SK-N-SH treated with all-trans-retinoic acid at 6 μM for 48 hours (cell line): ENCODE measurements around the gene PSMD8.

ENCODE experiments used
- CSDC2 ChIP-seq: fragments of 250-450 bp; sonication (Bioruptor Pico); IDR thresholded peaks from 2 replicates; pipeline ENCODE4 v1.5.0; 2020; ENCODE audit warnings: mild to moderate bottlenecking, moderate library complexity
- ESRRG ChIP-seq: fragments of 250-450 bp; sonication (Bioruptor Pico); IDR thresholded peaks from 2 replicates; pipeline ENCODE4 v1.6.1; 2021; ENCODE audit warnings: mild to moderate bottlenecking
- ISL1 ChIP-seq: fragments of 250-450 bp; sonication (Bioruptor Pico); IDR thresholded peaks from 2 replicates; pipeline ENCODE4 v2.1.2; 2022; ENCODE audit warnings: mild to moderate bottlenecking, moderate library complexity
- OSR1 ChIP-seq: fragments of 250-450 bp; sonication (Bioruptor Pico); IDR thresholded peaks from 2 replicates; pipeline ENCODE4 v1.8.0; 2022; ENCODE audit warnings: moderate library complexity, mild to moderate bottlenecking, inconsistent platforms
- PATZ1 ChIP-seq: fragments of 250-450 bp; sonication (Bioruptor Pico); IDR thresholded peaks from 2 replicates; pipeline ENCODE4 v1.8.0; 2020; ENCODE audit warnings: mild to moderate bottlenecking, moderate library complexity, borderline replicate concordance
- PPARA ChIP-seq: fragments of 250-450 bp; sonication (Bioruptor Pico); IDR thresholded peaks from 2 replicates; pipeline ENCODE4 v1.5.0; 2020; ENCODE audit warnings: mild to moderate bottlenecking, borderline replicate concordance
- RARB ChIP-seq: fragments of 250-450 bp; sonication (Bioruptor Pico); IDR thresholded peaks from 2 replicates; pipeline ENCODE4 v1.8.0; 2021; ENCODE audit warnings: mild to moderate bottlenecking, moderate library complexity
- TOX ChIP-seq: fragments of 250-450 bp; sonication (Bioruptor Pico); IDR thresholded peaks from 2 replicates; pipeline ENCODE4 v1.8.0; 2021; ENCODE audit warnings: mild to moderate bottlenecking, moderate library complexity, borderline replicate concordance
- ZC3H10 ChIP-seq: fragments of 250-450 bp; sonication (Bioruptor Pico); IDR thresholded peaks from 2 replicates; pipeline ENCODE4 v1.5.1; 2021; ENCODE audit warnings: mild to moderate bottlenecking, moderate library complexity
- ZFP30 ChIP-seq: fragments of 450-650 bp; formaldehyde crosslinking; IDR thresholded peaks from 2 replicates; pipeline ENCODE4 v1.5.0; 2022; ENCODE audit warnings: mild to moderate bottlenecking, moderate library complexity
- ZNF70 ChIP-seq: fragments of 450-650 bp; formaldehyde crosslinking; IDR thresholded peaks from 2 replicates; pipeline ENCODE4 v1.5.0; 2020; ENCODE audit warnings: mild to moderate bottlenecking, moderate library complexity
- TF ChIP-seq, protein P1 (sequence below): fragments of 250-450 bp; sonication (Bioruptor Pico); IDR thresholded peaks from 2 replicates; pipeline ENCODE4 v1.8.0; 2021; ENCODE audit warnings: low read depth, mild to moderate bottlenecking, moderate library complexity, borderline replicate concordance
- TF ChIP-seq, protein P2 (sequence below): fragments of 250-450 bp; sonication (Bioruptor Pico); IDR thresholded peaks from 2 replicates; pipeline ENCODE4 v1.5.1; 2021; ENCODE audit warnings: mild to moderate bottlenecking, moderate library complexity

DNA sequence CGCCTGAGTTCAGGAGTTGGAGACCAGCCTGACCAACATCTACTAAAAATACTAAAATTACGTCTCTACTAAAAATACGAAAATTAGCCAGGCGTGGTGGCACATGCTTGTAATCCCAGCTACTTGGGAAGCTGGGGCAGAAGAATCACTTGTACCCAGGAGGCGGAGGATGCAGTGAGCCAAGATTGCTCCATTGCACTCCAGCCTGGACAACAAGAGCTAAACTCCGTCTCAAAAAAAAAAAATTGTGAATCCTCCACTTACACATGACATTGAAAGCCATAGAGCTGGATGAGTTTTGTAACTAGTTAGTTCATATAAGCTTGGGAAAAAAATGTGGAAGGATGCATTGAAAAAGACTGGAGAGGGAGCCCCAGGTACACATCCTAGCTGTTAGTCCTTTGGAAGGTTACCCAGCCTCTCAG, 452 bp upstream of the PSMD8 start:
- TF ChIP-seq OSR1 (no peak), ZNF70 (CRISPR knock-in tag) (no peak), PATZ1 (CRISPR knock-in tag) (no peak), ISL1 (CRISPR knock-in tag) (no peak), TOX (CRISPR knock-in tag) (no peak), ESRRG (no peak), PPARA (CRISPR knock-in tag) (no peak), RARB (CRISPR knock-in tag) (no peak), ZFP30 (no peak), CSDC2 (CRISPR knock-in tag) (no peak), ZC3H10 (no peak)
- TF ChIP-seq, protein P1, sequence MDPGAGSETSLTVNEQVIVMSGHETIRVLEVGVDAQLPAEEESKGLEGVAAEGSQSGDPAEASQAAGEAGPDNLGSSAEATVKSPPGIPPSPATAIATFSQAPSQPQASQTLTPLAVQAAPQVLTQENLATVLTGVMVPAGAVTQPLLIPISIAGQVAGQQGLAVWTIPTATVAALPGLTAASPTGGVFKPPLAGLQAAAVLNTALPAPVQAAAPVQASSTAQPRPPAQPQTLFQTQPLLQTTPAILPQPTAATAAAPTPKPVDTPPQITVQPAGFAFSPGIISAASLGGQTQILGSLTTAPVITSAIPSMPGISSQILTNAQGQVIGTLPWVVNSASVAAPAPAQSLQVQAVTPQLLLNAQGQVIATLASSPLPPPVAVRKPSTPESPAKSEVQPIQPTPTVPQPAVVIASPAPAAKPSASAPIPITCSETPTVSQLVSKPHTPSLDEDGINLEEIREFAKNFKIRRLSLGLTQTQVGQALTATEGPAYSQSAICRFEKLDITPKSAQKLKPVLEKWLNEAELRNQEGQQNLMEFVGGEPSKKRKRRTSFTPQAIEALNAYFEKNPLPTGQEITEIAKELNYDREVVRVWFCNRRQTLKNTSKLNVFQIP (CRISPR knock-in tag), result no peak
- TF ChIP-seq, protein P2, sequence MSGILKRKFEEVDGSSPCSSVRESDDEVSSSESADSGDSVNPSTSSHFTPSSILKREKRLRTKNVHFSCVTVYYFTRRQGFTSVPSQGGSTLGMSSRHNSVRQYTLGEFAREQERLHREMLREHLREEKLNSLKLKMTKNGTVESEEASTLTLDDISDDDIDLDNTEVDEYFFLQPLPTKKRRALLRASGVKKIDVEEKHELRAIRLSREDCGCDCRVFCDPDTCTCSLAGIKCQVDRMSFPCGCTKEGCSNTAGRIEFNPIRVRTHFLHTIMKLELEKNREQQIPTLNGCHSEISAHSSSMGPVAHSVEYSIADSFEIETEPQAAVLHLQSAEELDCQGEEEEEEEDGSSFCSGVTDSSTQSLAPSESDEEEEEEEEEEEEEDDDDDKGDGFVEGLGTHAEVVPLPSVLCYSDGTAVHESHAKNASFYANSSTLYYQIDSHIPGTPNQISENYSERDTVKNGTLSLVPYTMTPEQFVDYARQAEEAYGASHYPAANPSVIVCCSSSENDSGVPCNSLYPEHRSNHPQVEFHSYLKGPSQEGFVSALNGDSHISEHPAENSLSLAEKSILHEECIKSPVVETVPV (CRISPR knock-in tag), result no peak
